GM06990 (cell line): ENCODE measurements around the gene ATP10A.

Experiments used
- DNase-seq: peaks from one replicate; pipeline ENCODE4 v3.0.0-alpha.2; 2011; ENCODE audit not compliant: insufficient read length; ENCODE audit errors: extremely low read depth
- H3K27me3 ChIP-seq: replicated peaks from 2 replicates; pipeline ENCODE4 v1.6.0; 2011; ENCODE audit warnings: low read length; ENCODE audit not compliant: control insufficient read depth, insufficient read depth
- H3K36me3 ChIP-seq: 2 replicates; pipeline ENCODE4 v1.5.1; 2011; ENCODE audit warnings: low read length; ENCODE audit not compliant: control insufficient read depth, insufficient read depth
- H3K4me3 ChIP-seq: replicated peaks from 2 replicates; pipeline ENCODE4 v1.5.1; 2011; ENCODE audit warnings: low read depth, mild to moderate bottlenecking, control low read depth, low read length
- CTCF ChIP-seq: IDR thresholded peaks from 2 replicates; pipeline ENCODE4 v1.5.1; 2011; ENCODE audit warnings: low read length, control low read depth, mild to moderate bottlenecking, inconsistent platforms; ENCODE audit not compliant: insufficient read depth, poor library complexity, severe bottlenecking

The ATP10A gene

GRCh38 chr15:25890529-25890928, 27.4 kb upstream of the ATP10A start:
- Histone ChIP-seq H3K27me3 (no peaks in the 10 kb centered on the region; the same call in 1 of the 2 replicates), H3K36me3 (no peaks in the 10 kb centered on the region), H3K4me3 (no peak overlapping the region)
- no peak for DNase-seq
- no peak for TF ChIP-seq CTCF

DNA sequence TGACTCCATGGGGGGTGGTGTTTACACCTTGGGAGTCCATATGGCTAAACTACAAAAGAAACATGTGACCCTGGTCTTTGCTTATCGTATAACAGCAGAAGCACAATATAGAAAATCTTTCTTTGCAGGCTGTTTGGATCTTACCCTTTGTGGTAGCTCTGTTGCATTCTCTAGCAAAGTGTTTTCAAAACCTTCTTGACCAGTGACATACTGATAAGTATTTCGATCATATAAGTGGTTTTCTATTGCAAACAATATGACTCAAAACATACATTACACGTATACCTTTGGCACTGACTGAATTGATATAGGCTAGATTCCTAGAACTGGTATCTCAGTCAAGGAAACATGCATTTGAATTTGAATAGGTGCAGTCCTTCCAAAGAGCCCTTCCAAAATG, 24.7 kb upstream of the ATP10A start:
- Histone ChIP-seq H3K27me3 (no peaks in the 10 kb centered on the region; the same call in 1 of the 2 replicates), H3K4me3 (no peak overlapping the region), H3K36me3 (no peaks in the 10 kb centered on the region)
- TF ChIP-seq CTCF, result no peak
- no peak for DNase-seq

DNA sequence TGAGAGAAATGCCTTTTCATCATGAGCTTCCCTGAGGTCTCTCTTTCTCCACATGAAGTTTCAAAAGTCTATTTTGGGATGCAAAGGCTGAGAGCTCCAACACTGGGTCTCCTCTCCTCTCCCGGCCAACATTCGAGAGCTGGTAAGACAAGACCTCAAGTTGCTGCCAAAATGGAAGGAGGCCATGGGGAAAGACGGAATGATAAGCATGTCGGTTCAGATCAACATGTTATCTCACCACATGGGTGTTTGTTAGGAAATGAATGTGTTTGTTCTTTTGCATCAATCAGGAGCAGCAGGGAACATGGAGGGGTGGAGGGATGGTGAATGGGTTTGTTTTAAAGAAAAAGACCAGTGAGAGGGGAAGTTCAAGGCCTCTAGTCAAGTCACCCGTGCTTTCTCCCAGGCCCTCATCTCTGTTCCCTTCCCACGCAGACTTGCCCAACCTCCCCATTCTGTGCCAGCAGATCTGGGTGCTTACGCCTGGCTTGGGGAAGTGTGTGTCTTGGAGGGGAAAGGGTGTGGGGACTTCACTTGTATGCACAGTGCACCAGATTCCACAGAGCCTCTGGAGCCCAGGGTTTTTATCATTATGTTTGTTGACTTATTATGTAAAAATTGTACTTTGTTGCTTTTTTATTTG, 23.5 kb upstream of the ATP10A start:
- no peak for DNase-seq
- Histone ChIP-seq H3K4me3 (no peak overlapping the region), H3K27me3 (no peaks in the 10 kb centered on the region; the same call in 1 of the 2 replicates), H3K36me3 (no peaks in the 10 kb centered on the region)
- TF ChIP-seq CTCF, result no peak

GRCh38 chr15:25884370-25884769, 21.2 kb upstream of the ATP10A start:
- Histone ChIP-seq H3K27me3 (no peaks in the 10 kb centered on the region; the same call in 1 of the 2 replicates), H3K4me3 (no peak overlapping the region), H3K36me3 (no peaks in the 10 kb centered on the region)
- no peak for TF ChIP-seq CTCF
- DNase-seq, result no peak

- Histone ChIP-seq H3K36me3 (no peaks in the 10 kb centered on the region), H3K27me3 (no peaks in the 10 kb centered on the region; the same call in 1 of the 2 replicates), H3K4me3 (no peak overlapping the region)
- TF ChIP-seq CTCF, result no peak
- DNase-seq, result no peak
Measured at GRCh38 chr15:25883463-25884259, 20.5 kb upstream of the ATP10A start.
